Measurements from ENCODE around the gene SLC12A8.

DNA sequence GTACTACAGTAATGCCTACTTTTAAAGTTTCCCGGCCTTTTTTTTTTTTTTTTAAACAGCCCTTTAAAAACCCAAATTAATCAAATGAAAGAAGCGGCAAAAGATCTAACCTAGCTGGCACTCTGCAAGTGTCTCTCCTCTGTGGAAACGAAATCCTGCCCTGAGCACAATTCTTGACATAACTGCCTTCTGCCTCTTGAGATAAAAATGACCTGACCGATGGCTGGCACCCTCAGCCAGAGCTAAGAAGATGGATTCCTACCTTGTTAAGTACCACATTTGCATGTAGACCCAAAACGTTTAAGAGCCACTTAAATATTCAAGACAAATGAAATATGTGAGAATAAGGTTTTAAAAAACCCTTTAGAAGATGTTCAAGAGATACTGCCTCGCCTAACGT, 16.6 kb upstream of the SLC12A8 start:
- TF ChIP-seq, protein P1, sequence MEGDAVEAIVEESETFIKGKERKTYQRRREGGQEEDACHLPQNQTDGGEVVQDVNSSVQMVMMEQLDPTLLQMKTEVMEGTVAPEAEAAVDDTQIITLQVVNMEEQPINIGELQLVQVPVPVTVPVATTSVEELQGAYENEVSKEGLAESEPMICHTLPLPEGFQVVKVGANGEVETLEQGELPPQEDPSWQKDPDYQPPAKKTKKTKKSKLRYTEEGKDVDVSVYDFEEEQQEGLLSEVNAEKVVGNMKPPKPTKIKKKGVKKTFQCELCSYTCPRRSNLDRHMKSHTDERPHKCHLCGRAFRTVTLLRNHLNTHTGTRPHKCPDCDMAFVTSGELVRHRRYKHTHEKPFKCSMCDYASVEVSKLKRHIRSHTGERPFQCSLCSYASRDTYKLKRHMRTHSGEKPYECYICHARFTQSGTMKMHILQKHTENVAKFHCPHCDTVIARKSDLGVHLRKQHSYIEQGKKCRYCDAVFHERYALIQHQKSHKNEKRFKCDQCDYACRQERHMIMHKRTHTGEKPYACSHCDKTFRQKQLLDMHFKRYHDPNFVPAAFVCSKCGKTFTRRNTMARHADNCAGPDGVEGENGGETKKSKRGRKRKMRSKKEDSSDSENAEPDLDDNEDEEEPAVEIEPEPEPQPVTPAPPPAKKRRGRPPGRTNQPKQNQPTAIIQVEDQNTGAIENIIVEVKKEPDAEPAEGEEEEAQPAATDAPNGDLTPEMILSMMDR (IDR thresholded peaks at IDR 0.05; ENCODE audit: low read length), result no peak
- no peak for TF ChIP-seq EZH2 (optimal IDR thresholded peaks at IDR 0.05; ENCODE audit: low read depth, low read length)
